Panc1 (cell line): ENCODE measurements around the gene RFXAP. TPM values are rescaled to one million over a fixed set of nuclear protein-coding genes. Genes with fewer than 3 reads are reported as not detected.

Experiments used
- ATAC-seq: fragments of 200-7000 bp; cut with Tn5 transposase; 2 replicates; pipeline ENCODE4 v1.9.1; 2020; ENCODE audit warnings: mild to moderate bottlenecking, moderate library complexity
- BruUV-seq: library from RNA; stranded (reverse); fragments of 400-500 nt; replicated peaks from 2 replicates; lab custom pipeline; 2021; lab: Mats Ljungman, UMichigan
- CTCF ChIA-PET: fragments of 300-600 bp; sonication (Branson Sonifier 250); formaldehyde crosslinking; loops from one replicate; lab custom pipeline; 2022; ENCODE audit warnings: antibody characterized with exemption; lab: Charles Lee
- POLR2A ChIA-PET: fragments of 300-600 bp; sonication (Branson Sonifier 250); formaldehyde crosslinking; loops from one replicate; lab custom pipeline; 2022; ENCODE audit warnings: antibody characterized with exemption; lab: Charles Lee
- DNase-seq: peaks from one replicate; pipeline ENCODE4 v3.0.0-alpha.2; 2010; ENCODE audit warnings: low read depth, low spot score
- H3K27ac ChIP-seq: 2 replicates; pipeline ENCODE4 v1.5.1; 2011; ENCODE audit warnings: mild to moderate bottlenecking, low read length, inconsistent platforms
- H3K27me3 ChIP-seq: fragments of 200-500 bp; sonication (Bioruptor generic); 2 replicates; pipeline ENCODE4 v1.6.0; 2014; ENCODE audit warnings: low read length, inconsistent platforms; ENCODE audit not compliant: control insufficient read depth, insufficient read depth
- H3K36me3 ChIP-seq: fragments of 200-500 bp; sonication (Bioruptor generic); 2 replicates; pipeline ENCODE4 v1.5.1; 2014; ENCODE audit warnings: inconsistent platforms, mild to moderate bottlenecking, low read length, moderate library complexity; ENCODE audit not compliant: control insufficient read depth, insufficient read depth
- H3K4me1 ChIP-seq: 2 replicates; pipeline ENCODE4 v1.5.1; 2011; ENCODE audit warnings: inconsistent platforms, mild to moderate bottlenecking, low read length, moderate library complexity; ENCODE audit not compliant: control insufficient read depth, insufficient read depth
- H3K4me3 ChIP-seq, 2 experiments: 2 replicates each; pipeline ENCODE4 v1.5.1; 2011 to 2012; ENCODE audit warnings: low read depth in 2 of 2, low read length in 2 of 2, mild to moderate bottlenecking in 2 of 2, inconsistent platforms in 1 of 2, moderate library complexity in 1 of 2
- H3K9me3 ChIP-seq: fragments of 200-500 bp; sonication (Bioruptor generic); 2 replicates; pipeline ENCODE4 v1.5.1; 2014; ENCODE audit warnings: low read depth, mild to moderate bottlenecking, inconsistent platforms, low read length, moderate library complexity; ENCODE audit not compliant: control insufficient read depth, insufficient read depth
- CTCF ChIP-seq: fragments of 450-650 bp; IDR thresholded peaks from 2 replicates; pipeline ENCODE4 v1.5.1; 2017; ENCODE audit warnings: mild to moderate bottlenecking
- POLR2AphosphoS5 ChIP-seq: IDR thresholded peaks from 2 replicates; pipeline ENCODE4 v1.6.1; 2012; ENCODE audit warnings: mild to moderate bottlenecking, low read depth, low read length, moderate library complexity
- REST ChIP-seq, 2 experiments: IDR thresholded peaks; 2 replicates each; pipeline ENCODE4 v1.6.1; 2011 to 2012; ENCODE audit warnings: low read depth in 2 of 2, control low read depth in 1 of 2, low read length in 1 of 2, mild to moderate bottlenecking in 1 of 2, moderate library complexity in 1 of 2; ENCODE audit not compliant: insufficient read depth in 1 of 2
- SIN3A ChIP-seq: IDR thresholded peaks from 2 replicates; pipeline ENCODE4 v1.6.1; 2012; ENCODE audit warnings: low read depth, mild to moderate bottlenecking, low read length, moderate library complexity, borderline replicate concordance; ENCODE audit not compliant: insufficient read depth
- TCF7L2 ChIP-seq: IDR thresholded peaks from 2 replicates; pipeline ENCODE4 v1.6.1; 2011; ENCODE audit warnings: mild to moderate bottlenecking, low read depth, low read length, inconsistent platforms
- in situ Hi-C: cut with HindIII; loops from 2 replicates; pipeline ENCODE4 v1.10.0; 2016; ENCODE audit warnings: low sequenced_read_pairs, low pct_unique_long_range_greater_than_20kb
- intact Hi-C: fragments of 100-400 bp; cut with micrococcal nuclease; formaldehyde crosslinking; loops from one replicate; pipeline ENCODE4 v1.10.0; 2022; ENCODE audit not compliant: unreplicated experiment
- total RNA-seq: library from RNA; stranded (reverse); gene quantifications from one replicate; pipeline ENCODE4 v1.2.1, GENCODE V29; 2021; ENCODE audit not compliant: unreplicated experiment

RFXAP gene
- total RNA-seq, 1 experiment from 2014 or later, result 2.9 TPM

- ChIA-PET CTCF (no interaction called here), POLR2A (no interaction called here)
- BruUV-seq, result no TSS peak
- no peak for TF ChIP-seq CTCF
- no peak for TF ChIP-seq REST (IDR thresholded peaks at IDR 0.05; ENCODE audit: insufficient read depth in 1 of 2, low read depth in 2 of 2, low read length in 1 of 2)
- no peak for TF ChIP-seq POLR2AphosphoS5
- no peak for TF ChIP-seq SIN3A
- no peak for TF ChIP-seq TCF7L2
- intact Hi-C loops, result no loop called here
- Histone ChIP-seq H3K4me3 (no peak overlapping the region), H3K36me3 (no peaks in the 10 kb centered on the region), H3K9me3 (no peaks in the 10 kb centered on the region), H3K27ac (no peak overlapping the region), H3K4me1 (no peaks in the 10 kb centered on the region), H3K27me3 (no peaks in the 10 kb centered on the region; the same call in 1 of the 2 replicates)
- DNase-seq (no peak), ATAC-seq (no peak)
- in situ Hi-C loops, result no loop called here
These were observed 44.1 kb upstream of the RFXAP start for GRCh38 chr13:36774931-36775330.

GRCh38 chr13:36776175-36776574, 42.8 kb upstream of the RFXAP start:
- DNase-seq, result no peak
- ChIA-PET CTCF (no interaction called here), POLR2A (no interaction called here)
- ATAC-seq, result no peak
- Histone ChIP-seq H3K27ac (no peak overlapping the region), H3K27me3 (no peaks in the 10 kb centered on the region; the same call in 1 of the 2 replicates), H3K36me3 (no peaks in the 10 kb centered on the region), H3K4me3 (no peak overlapping the region), H3K9me3 (no peaks in the 10 kb centered on the region), H3K4me1 (no peaks in the 10 kb centered on the region)
- in situ Hi-C loops, result no loop called here
- intact Hi-C loops, result no loop called here
- no TSS peak for BruUV-seq
- TF ChIP-seq REST (IDR thresholded peaks at IDR 0.05; ENCODE audit: insufficient read depth in 1 of 2, low read depth in 2 of 2, low read length in 1 of 2) (no peak), CTCF (no peak), TCF7L2 (no peak), SIN3A (no peak), POLR2AphosphoS5 (no peak)
